BLaER1 treated with 17β-estradiol and CSF1 and Interleukin-3, amounts not matched to agents 10 nM and 100 nM (cell line): ENCODE measurements around the gene UBAC1.
"Not testable (repeated sequence)": the region's sequence is repeated elsewhere in the genome, so short reads cannot be mapped to it uniquely, and the experiment has no call there.

Experiments
- H3K27ac ChIP-seq, 11 experiments: shearing (Covaris generic); formaldehyde crosslinking; 2 replicates each; pipeline ENCODE4 v1.8.1; 2022
- H3K27me3 ChIP-seq, 11 experiments: shearing (Covaris generic); formaldehyde crosslinking; 2 replicates each; pipeline ENCODE4 v1.8.1; 2022
- H3K36me3 ChIP-seq, 11 experiments: shearing (Covaris generic); formaldehyde crosslinking; 2 replicates each; pipeline ENCODE4 v1.8.1; 2022
- H3K4me1 ChIP-seq, 10 experiments: shearing (Covaris generic); formaldehyde crosslinking; 2 replicates each; pipeline ENCODE4 v1.8.1; 2022
- H3K4me2 ChIP-seq, 11 experiments: shearing (Covaris generic); formaldehyde crosslinking; 2 replicates each; pipeline ENCODE4 v1.8.1; 2022
- H3K4me3 ChIP-seq, 10 experiments: shearing (Covaris generic); formaldehyde crosslinking; 2 replicates each; pipeline ENCODE4 v1.8.1; 2022
- H3K9ac ChIP-seq, 11 experiments: shearing (Covaris generic); formaldehyde crosslinking; 2 replicates each; pipeline ENCODE4 v1.8.1; 2022
- H3K9me3 ChIP-seq, 11 experiments: shearing (Covaris generic); formaldehyde crosslinking; replicated peaks in 1 of 11; 2 replicates each; pipeline ENCODE4 v1.8.1; 2022
- H4K20me1 ChIP-seq, 11 experiments: shearing (Covaris generic); formaldehyde crosslinking; 2 replicates each; pipeline ENCODE4 v1.8.1; 2022
- Cebpa-rat ChIP-seq, 11 experiments: shearing (Covaris generic); IDR thresholded peaks; 2 replicates each; pipeline ENCODE4 v1.8.1; 2022

The UBAC1 gene

DNA sequence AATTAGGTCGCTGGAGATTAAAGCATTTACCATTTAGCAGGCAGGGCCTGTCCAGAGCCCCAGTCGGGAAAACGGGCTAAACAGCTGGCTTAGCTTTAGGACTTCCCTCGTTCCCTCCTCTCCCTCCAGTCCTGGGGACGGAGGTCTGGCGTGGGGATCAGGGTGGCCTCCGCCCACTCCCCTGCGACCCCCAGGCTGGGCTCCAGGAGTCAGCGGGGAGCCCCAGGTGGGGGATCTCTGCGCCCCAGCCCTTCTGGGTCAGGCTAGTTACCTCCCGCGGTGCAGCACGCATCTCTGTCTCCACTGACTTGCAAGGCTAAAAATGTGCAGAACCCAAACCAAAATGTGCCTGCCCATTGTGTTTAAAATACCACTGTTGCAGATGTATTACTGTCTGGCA is 37.7 kb downstream of the UBAC1 start:
- peaks cover 0 to 5% (median 0%) of the 10 kb centered on the region in 11 experiments; a peak in 2 of 22 replicates for H3K9me3 ChIP-seq
- H3K36me3 ChIP-seq = peaks cover 4 to 53% (median 17%) of the 10 kb centered on the region in 11 experiments; a peak in 17 of 22 replicates

DNA sequence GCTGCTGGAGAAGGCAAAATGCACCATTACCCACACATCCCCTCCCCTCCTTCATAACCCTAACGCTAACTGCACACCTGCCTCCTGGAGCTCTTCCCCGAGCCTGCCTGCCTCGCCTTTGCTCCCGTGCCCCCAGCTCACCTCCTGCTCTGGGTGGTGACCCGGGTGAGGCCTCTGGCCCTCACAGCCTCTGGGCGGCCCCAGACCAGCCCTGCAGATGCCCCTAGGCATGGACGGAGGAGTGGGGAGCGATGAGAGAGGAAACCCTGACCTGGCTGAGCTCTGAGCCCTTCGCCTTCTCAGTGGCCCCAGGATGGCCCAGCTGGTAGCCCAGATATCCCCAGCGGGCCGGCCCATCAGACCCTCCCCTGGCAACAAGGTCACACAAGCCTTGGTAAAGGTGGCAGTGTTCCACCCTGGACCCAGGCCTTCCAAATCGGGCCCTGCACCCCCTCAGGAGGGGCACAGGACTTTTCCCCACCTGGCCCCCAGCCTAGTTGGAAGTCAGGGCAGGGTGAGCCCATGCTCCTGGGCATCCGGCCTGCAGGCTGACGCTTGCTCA is 39.3 kb downstream of the UBAC1 start:
- peak overlapping the region in 1 of 11 experiments; percentile 1; a peak in 1 of 22 replicates for H3K4me2 ChIP-seq

More for the DNA sequence above, 37.7 kb downstream of the UBAC1 start:
- Histone ChIP-seq H3K4me2 (no peak overlapping the region), H3K4me1 (peaks cover 6 to 34% (median 18%) of the 10 kb centered on the region in 10 experiments; a peak in 17 of 20 replicates), H3K9ac (no peak overlapping the region), H3K4me3 (no peak overlapping the region), H3K27ac (no peak overlapping the region), H4K20me1 (peaks cover 3 to 71% (median 34%) of the 10 kb centered on the region in 11 experiments), H3K27me3 (no peaks in the 10 kb centered on the region)
- TF ChIP-seq Cebpa-rat (IDR thresholded peaks at IDR 0.05) = no peak

DNA sequence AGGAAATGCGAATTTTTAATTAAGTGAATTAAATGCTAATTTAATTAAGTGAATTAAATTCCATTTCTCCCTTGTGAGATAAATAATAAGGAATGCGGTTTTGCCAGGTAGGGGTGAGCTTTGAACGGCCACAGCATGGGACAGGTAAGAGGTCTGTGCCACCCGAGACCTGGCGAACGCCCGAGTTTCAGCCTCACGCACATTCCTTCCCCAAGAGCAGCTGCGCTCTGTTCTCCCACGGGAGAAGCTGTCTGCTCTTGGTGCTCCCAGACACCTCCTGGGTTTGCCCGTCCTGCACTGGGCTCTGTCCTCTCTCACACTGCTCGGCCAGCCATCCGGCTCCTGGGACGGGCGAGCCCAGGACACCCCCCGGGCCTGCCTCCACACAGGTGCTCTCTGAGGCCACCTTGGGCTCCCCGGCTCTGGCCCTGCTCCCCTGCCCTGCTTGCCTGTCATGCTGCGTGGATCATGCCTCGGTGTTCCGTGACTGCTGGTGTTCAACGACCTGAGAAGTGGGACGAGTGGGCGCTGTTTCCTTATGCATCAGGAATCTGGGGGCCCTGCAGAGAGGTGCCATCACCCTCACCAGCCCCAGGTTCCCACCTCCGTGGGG is 40.1 kb downstream of the UBAC1 start:
- no peaks in the 10 kb centered on the region for H3K27me3 ChIP-seq
- H3K9me3 ChIP-seq = peaks cover 1 to 27% (median 7%) of the 10 kb centered on the region in 11 experiments; a peak in 21 of 22 replicates
- no peak overlapping the region for H3K27ac ChIP-seq
- peaks cover 21 to 39% (median 25%) of the 10 kb centered on the region in 10 experiments for H3K4me1 ChIP-seq
- peaks cover 9 to 50% (median 26%) of the 10 kb centered on the region in 11 experiments for H3K36me3 ChIP-seq
- no peak overlapping the region for H3K4me3 ChIP-seq
- H4K20me1 ChIP-seq = peaks cover 0 to 46% (median 17%) of the 10 kb centered on the region in 11 experiments; a peak in 16 of 22 replicates
- H3K4me2 ChIP-seq = peak overlapping the region in 5 of 11 experiments; percentile 1 to 26 (median 10); a peak in 3 of 22 replicates
- TF ChIP-seq Cebpa-rat (IDR thresholded peaks at IDR 0.05) = no peak
- H3K9ac ChIP-seq = no peak overlapping the region; a peak in 1 of 22 replicates

More for the DNA sequence above, 39.3 kb downstream of the UBAC1 start:
- Histone ChIP-seq H4K20me1 (peaks cover 0 to 54% (median 21%) of the 10 kb centered on the region in 11 experiments; a peak in 17 of 22 replicates), H3K9ac (no peak overlapping the region), H3K27me3 (no peaks in the 10 kb centered on the region), H3K4me3 (no peak overlapping the region), H3K4me1 (peaks cover 17 to 33% (median 26%) of the 10 kb centered on the region in 10 experiments), H3K9me3 (peaks cover 0 to 19% (median 0%) of the 10 kb centered on the region in 11 experiments; a peak in 7 of 22 replicates), H3K36me3 (peaks cover 8 to 48% (median 20%) of the 10 kb centered on the region in 11 experiments; a peak in 17 of 22 replicates), H3K27ac (no peak overlapping the region)
- TF ChIP-seq Cebpa-rat (IDR thresholded peaks at IDR 0.05) = no peak

DNA sequence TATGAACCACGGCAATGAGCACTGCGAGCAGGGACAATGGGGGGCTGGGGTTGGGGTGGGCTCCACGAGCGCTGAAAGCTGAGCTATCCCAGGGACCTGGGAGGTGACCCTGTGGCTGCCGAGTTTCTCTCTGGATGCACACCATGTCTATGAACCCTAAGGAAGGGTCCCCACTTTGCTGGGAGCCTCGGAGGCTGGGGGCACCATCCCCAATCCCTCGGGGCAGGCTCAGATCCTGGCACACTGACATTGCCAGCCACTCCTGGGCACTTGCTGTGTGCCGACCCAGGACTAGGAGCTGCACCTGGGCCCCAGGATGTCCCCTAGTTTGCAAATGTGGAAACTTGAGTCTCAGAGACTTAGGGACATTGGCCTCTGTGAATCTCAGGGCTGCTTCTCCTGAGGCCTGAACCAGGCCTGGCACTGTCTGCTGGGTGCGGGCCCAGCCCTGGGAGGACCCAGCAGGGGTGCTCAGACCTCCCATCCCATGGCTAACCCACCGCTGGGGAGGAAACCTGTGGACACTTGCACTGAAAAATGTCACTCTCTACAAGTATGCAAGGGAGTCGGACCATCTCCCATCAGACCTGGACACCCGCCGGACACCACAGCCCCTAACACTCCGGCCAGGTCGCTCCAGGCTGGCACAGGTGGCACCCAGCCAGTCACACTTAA is 40.8 kb downstream of the UBAC1 start:
- Histone ChIP-seq H3K27ac (no peak overlapping the region), H3K36me3 (peaks cover 16 to 50% (median 33%) of the 10 kb centered on the region in 11 experiments), H3K9ac (no peak overlapping the region), H3K4me3 (no peak overlapping the region), H3K9me3 (peaks cover 8 to 34% (median 14%) of the 10 kb centered on the region in 11 experiments), H4K20me1 (peaks cover 0 to 39% (median 14%) of the 10 kb centered on the region in 11 experiments; a peak in 17 of 22 replicates), H3K4me2 (peak overlapping the region in 4 of 11 experiments; percentile 8 to 26 (median 14); a peak in 2 of 22 replicates), H3K4me1 (peaks cover 18 to 39% (median 22%) of the 10 kb centered on the region in 10 experiments), H3K27me3 (no peaks in the 10 kb centered on the region)
- no peak for TF ChIP-seq Cebpa-rat (IDR thresholded peaks at IDR 0.05)

DNA sequence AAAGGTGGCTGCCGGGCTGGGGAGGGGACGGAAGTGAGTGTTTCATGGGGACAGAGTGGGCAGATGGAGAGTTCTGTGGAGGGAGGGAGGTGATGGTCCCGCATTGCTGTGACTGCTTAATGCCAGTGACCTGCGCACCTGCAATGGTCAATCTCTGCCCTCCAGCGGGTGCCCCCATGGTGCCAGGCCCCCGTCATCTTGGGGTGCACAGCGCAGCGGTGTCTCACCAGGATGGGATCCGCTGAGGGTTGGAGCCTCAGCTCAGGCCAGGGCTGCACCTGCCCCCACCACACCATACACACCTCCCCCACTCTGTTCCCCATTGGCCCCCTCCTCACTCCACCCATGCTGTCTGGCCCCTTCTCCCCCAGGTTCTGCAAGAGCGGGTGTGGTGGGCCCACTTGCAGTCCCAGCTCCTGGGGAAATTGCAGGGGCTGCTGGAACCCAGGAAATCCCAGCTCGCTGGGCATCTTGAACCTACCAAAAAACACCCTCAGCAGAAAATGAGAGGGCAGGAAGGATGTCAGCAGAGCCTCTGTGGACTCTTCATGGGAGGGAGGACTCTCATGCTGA is 41.8 kb downstream of the UBAC1 start:
- Histone ChIP-seq H3K4me3 (no peak overlapping the region), H3K9ac (no peak overlapping the region), H4K20me1 (peaks cover 0 to 37% (median 14%) of the 10 kb centered on the region in 11 experiments; a peak in 15 of 22 replicates), H3K9me3 (peaks cover 14 to 44% (median 23%) of the 10 kb centered on the region in 11 experiments), H3K4me1 (peaks cover 17 to 45% (median 22%) of the 10 kb centered on the region in 10 experiments), H3K27me3 (no peaks in the 10 kb centered on the region), H3K27ac (no peak overlapping the region), H3K4me2 (no peak overlapping the region), H3K36me3 (peaks cover 22 to 50% (median 36%) of the 10 kb centered on the region in 11 experiments)
- TF ChIP-seq Cebpa-rat (IDR thresholded peaks at IDR 0.05) = no peak

DNA sequence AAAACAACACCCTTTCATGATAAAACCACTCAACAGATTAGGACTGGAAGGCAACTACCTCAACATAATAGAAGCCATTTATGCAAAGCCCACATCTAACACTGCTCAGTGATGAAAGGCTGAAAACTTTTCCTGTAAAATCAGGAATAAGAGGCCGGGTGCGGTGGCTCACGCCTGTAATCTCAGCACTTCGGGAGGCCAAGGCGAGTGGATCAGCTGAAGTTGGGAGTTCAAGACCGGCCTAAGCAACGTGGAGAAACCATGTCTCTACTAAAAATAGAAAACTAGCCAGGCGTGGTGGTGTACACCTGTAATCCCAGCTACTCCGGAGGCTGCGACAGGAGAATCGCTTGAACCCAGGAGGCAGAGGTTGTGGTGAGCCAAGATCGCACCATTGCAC is 44.9 kb downstream of the UBAC1 start:
- peaks cover 36 to 61% (median 56%) of the 10 kb centered on the region in 11 experiments for H3K36me3 ChIP-seq
- peaks cover 25 to 48% (median 30%) of the 10 kb centered on the region in 10 experiments for H3K4me1 ChIP-seq

DNA sequence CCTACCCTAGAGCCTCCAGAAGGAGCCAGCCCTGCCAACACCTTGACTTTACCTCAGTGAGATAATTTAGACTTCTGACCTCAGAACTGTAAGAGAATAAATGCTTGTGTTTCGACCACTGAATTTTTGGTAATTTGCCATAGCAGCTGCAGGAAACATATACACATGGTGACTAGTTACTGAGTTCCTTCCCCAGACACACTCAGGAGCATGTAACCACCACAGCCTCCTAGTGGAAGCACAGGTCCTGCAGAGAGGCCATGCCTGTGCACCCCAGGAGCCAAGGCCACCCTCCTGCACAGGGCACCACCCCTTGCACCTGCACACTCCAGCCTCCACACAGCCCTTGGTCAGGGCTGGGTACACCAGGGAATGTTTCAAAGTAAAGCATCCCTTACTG is 46.3 kb downstream of the UBAC1 start:
- Histone ChIP-seq H3K27ac (no peak overlapping the region), H3K36me3 (peaks cover 45 to 74% (median 65%) of the 10 kb centered on the region in 11 experiments)

More for the DNA sequence above, 44.9 kb downstream of the UBAC1 start:
- Histone ChIP-seq H4K20me1 (peaks cover 0 to 33% (median 11%) of the 10 kb centered on the region in 11 experiments; a peak in 16 of 22 replicates), H3K4me3 (0 out of 20 replicates have a peak overlapping the region, but pooled peaks of 1 of the 10 experiments have one; percentile 11), H3K9me3 (peaks cover 14 to 57% (median 38%) of the 10 kb centered on the region in 11 experiments), H3K4me2 (peak overlapping the region in 4 of 11 experiments; percentile 36 to 58 (median 46); a peak in 5 of 22 replicates)
- not testable (repeated sequence) for H3K27me3 ChIP-seq, H3K27ac ChIP-seq, H3K9ac ChIP-seq

DNA sequence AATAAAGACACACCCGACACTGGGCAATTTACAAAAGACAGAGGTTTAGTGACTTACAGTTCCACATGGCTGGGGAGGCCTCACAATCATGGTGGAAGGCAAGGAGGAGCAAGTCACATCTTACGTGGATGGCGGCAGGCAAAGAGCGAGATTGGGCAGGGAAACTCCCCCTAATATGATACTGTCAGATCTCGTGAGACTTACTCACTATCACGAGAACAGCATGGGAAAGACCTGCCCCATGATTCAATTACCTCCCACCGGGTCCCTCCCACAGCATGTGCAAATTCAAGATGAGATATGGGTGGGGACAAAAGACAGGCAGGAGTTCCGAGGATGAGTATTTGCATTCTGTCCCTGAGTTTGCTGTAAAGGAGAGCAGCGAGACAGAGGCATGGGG is 49.9 kb downstream of the UBAC1 start:
- H3K27ac ChIP-seq, H3K9ac ChIP-seq, H3K4me3 ChIP-seq, H3K27me3 ChIP-seq: not testable (repeated sequence)
- Histone ChIP-seq H4K20me1 (peaks cover 4 to 29% (median 13%) of the 10 kb centered on the region in 11 experiments; a peak in 19 of 22 replicates), H3K36me3 (peaks cover 41 to 66% (median 58%) of the 10 kb centered on the region in 11 experiments), H3K9me3 (peaks cover 14 to 34% (median 32%) of the 10 kb centered on the region in 11 experiments), H3K4me2 (peak overlapping the region in 5 of 11 experiments; percentile 8 to 100 (median 93); a peak in 7 of 22 replicates), H3K4me1 (peaks cover 35 to 49% (median 44%) of the 10 kb centered on the region in 10 experiments)

More for the DNA sequence above, 46.3 kb downstream of the UBAC1 start:
- H3K9me3 ChIP-seq = peaks cover 14 to 57% (median 38%) of the 10 kb centered on the region in 11 experiments
- H3K27me3 ChIP-seq = no peaks in the 10 kb centered on the region
- H4K20me1 ChIP-seq = peaks cover 0 to 27% (median 9%) of the 10 kb centered on the region in 11 experiments; a peak in 11 of 22 replicates
- no peak overlapping the region for H3K4me3 ChIP-seq
- H3K9ac ChIP-seq = no peak overlapping the region
- H3K4me1 ChIP-seq = peaks cover 31 to 50% (median 38%) of the 10 kb centered on the region in 10 experiments
- no peak overlapping the region for H3K4me2 ChIP-seq
- TF ChIP-seq Cebpa-rat (IDR thresholded peaks at IDR 0.05) = no peak
